Muscle of leg (tissue), 9 donors: ENCODE data around the gene UFSP1. TPM values are rescaled to one million over a fixed set of nuclear protein-coding genes. Genes with fewer than 3 reads are reported as not detected.

Experiments used
- polyA plus RNA-seq, 8 donors: library from polyadenylated mRNA; unstranded; fragments of 120-200 nt; gene quantifications; one replicate each; pipeline versions ENCODE4 v1.2.1 to v1.2.3, GENCODE V29; 2013; ENCODE audit warnings: inconsistent platforms in 1 of 8, low replicate concordance in 1 of 8; ENCODE audit not compliant: insufficient read length in 8 of 8, insufficient read depth in 1 of 8
- total RNA-seq: library from RNA; stranded (reverse); fragments of 120-200 nt; gene quantifications from one replicate; pipeline ENCODE4 v1.2.4, GENCODE V29; 2013

UFSP1 gene
- total and polyA plus RNA-seq, 9 donors: 2.3 to 3.8 (median 2.7) TPM

Other genes with a start within 250 kb of the UFSP1 start
- 0.22 TPM for gene TFR2, start 248.2 kb downstream of the UFSP1 start, total RNA-seq
- gene TFR2, start 248.2 kb downstream of the UFSP1 start, polyA plus RNA-seq: 1 to 10 TPM in 3 of 8 donors, under 1 TPM in 5; 0.64 to 2.2 (median 0.86) TPM
- not detected for gene ACTL6B, start 233.3 kb downstream of the UFSP1 start, total RNA-seq
- gene ACTL6B, start 233.3 kb downstream of the UFSP1 start, polyA plus RNA-seq: under 1 TPM in 2 of 8 donors, not detected in 6; 0.19 to 0.40 TPM
- gene GNB2, start 216.0 kb downstream of the UFSP1 start, total RNA-seq: 49.5 TPM
- 100 to 1,000 TPM; 146 to 202 (median 154) TPM for gene GNB2, start 216.0 kb downstream of the UFSP1 start, polyA plus RNA-seq
- 16.7 TPM for gene GIGYF1, start 195.5 kb downstream of the UFSP1 start, total RNA-seq
- gene GIGYF1, start 195.5 kb downstream of the UFSP1 start, polyA plus RNA-seq: 10 to 100 TPM; 22.4 to 37.5 (median 29.9) TPM
- 31.6 TPM for gene POP7, start 183.6 kb downstream of the UFSP1 start, total RNA-seq
- gene POP7, start 183.6 kb downstream of the UFSP1 start, polyA plus RNA-seq: 10 to 100 TPM; 23.5 to 28.1 (median 25.1) TPM
- not detected for gene EPO, start 169.2 kb downstream of the UFSP1 start, total RNA-seq
- under 1 TPM in 5 of 8 donors, not detected in 3; 0.07 to 0.40 (median 0.18) TPM for gene EPO, start 169.2 kb downstream of the UFSP1 start, polyA plus RNA-seq
- gene ZAN, start 156.1 kb downstream of the UFSP1 start, total RNA-seq: not detected
- gene ZAN, start 156.1 kb downstream of the UFSP1 start, polyA plus RNA-seq: under 1 TPM in 1 of 8 donors, not detected in 7; 0.05 TPM
- 44.6 TPM for gene EPHB4, start 62.2 kb downstream of the UFSP1 start, total RNA-seq
- gene EPHB4, start 62.2 kb downstream of the UFSP1 start, polyA plus RNA-seq: 10 to 100 TPM; 39.0 to 74.9 (median 55.9) TPM
- gene SLC12A9, start 37.0 kb downstream of the UFSP1 start, total RNA-seq: 9.7 TPM
- gene SLC12A9, start 37.0 kb downstream of the UFSP1 start, polyA plus RNA-seq: 10 to 100 TPM; 14.2 to 25.4 (median 18.4) TPM
- gene TRIP6, start 22.3 kb downstream of the UFSP1 start, total RNA-seq: 31.7 TPM
- gene TRIP6, start 22.3 kb downstream of the UFSP1 start, polyA plus RNA-seq: 10 to 100 TPM; 40.8 to 57.6 (median 47.0) TPM
- gene SRRT, start 14.6 kb downstream of the UFSP1 start, total RNA-seq: 49.8 TPM
- gene SRRT, start 14.6 kb downstream of the UFSP1 start, polyA plus RNA-seq: 100 to 1,000 TPM in 5 of 8 donors, 10 to 100 TPM in 3; 93.9 to 131 (median 105) TPM
- 21.5 TPM for gene ACHE, start 6.2 kb upstream of the UFSP1 start, total RNA-seq
- gene ACHE, start 6.2 kb upstream of the UFSP1 start, polyA plus RNA-seq: 10 to 100 TPM; 41.7 to 62.9 (median 47.7) TPM
- 0.04 TPM for gene MUC3A, start 59.8 kb upstream of the UFSP1 start, total RNA-seq
- gene MUC3A, start 59.8 kb upstream of the UFSP1 start, polyA plus RNA-seq: 1 to 10 TPM in 2 of 8 donors, under 1 TPM in 6; 0.10 to 6.4 (median 0.29) TPM
- gene MUC12, start 79.8 kb upstream of the UFSP1 start, total RNA-seq: 0.31 TPM
- gene MUC12, start 79.8 kb upstream of the UFSP1 start, polyA plus RNA-seq: 1 to 10 TPM in 1 of 8 donors, under 1 TPM in 7; 0.37 to 1.4 (median 0.83) TPM
- not detected for gene MUC17, start 130.4 kb upstream of the UFSP1 start, total RNA-seq
- gene MUC17, start 130.4 kb upstream of the UFSP1 start, polyA plus RNA-seq: 10 to 100 TPM in 1 of 8 donors, 1 to 10 TPM in 1, under 1 TPM in 3, not detected in 3; 0.01 to 10.0 (median 0.16) TPM
- gene TRIM56, start 195.8 kb upstream of the UFSP1 start, total RNA-seq: 7.2 TPM
- 10 to 100 TPM in 1 of 8 donors, 1 to 10 TPM in 7; 7.3 to 12.7 (median 8.5) TPM for gene TRIM56, start 195.8 kb upstream of the UFSP1 start, polyA plus RNA-seq
- 1.6 TPM for gene SERPINE1, start 237.4 kb upstream of the UFSP1 start, total RNA-seq
- gene SERPINE1, start 237.4 kb upstream of the UFSP1 start, polyA plus RNA-seq: 1 to 10 TPM; 3.2 to 8.5 (median 6.2) TPM